ENCODE measurements around the gene TMEM200B. TPM values are rescaled to one million over a fixed set of nuclear protein-coding genes. Genes with fewer than 3 reads are reported as not detected.

Gene TMEM200B
- total and polyA plus RNA-seq, 2 of the 4 experiments (the other 2 are of a cell fraction): 4.8 to 6.2 TPM

DNA sequence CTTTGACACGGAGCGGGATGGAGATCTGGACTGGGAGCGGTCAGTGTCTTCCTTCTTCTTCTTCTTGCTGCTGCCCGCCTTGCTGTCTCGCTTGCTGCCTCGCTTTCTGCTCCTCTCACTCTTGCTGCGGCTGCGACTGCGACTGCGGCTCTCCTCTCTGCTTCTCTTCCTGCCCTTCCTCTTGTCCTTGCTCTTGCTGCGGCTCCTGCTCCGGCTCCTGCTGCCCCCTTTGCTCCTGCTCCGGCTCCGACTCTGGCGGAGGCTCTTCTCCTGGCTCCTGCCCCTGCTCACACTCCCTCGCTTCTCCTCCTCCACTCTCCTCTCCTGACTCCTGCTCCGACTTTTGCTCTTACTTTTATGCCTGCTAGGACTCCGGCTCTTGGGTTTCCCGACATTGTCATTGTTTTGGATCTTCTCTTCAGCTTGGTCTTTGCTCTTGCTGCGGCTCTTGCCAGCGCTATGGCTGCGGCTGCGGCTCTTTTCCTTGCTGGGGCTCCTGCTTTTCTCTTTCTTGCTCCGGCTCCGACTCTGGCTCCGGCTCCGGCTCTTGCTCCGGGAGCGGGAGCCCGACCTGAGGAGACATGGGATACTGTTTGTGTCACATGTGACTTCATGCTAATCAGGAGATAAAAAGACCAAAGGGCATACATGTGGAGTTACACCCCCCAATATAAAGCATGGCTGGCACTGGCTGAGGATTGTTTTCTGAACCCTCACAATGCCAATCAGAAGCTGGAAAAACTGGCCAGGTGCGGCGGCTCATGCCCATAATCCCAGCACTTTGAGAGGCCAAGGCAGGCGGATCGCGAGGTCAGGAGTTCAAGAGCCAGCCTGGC, 25.2 kb upstream of the TMEM200B start:
- H3K27me3 ChIP-seq (ENCODE audit: control insufficient read depth, insufficient read depth, low read length): no peaks in the 10 kb centered on the region
- TF ChIP-seq MAZ (IDR thresholded peaks at IDR 0.05; ENCODE audit: borderline replicate concordance, low read depth, low read length) (no peak), BHLHE40 (IDR thresholded peaks at IDR 0.05; ENCODE audit: low read depth, low read length) (no peak), CEBPB (IDR thresholded peaks at IDR 0.05; ENCODE audit: low read depth, low read length) (no peak), FOS (IDR thresholded peaks at IDR 0.05; ENCODE audit: low read depth, low read length) (no peak)
- TF ChIP-seq, protein P1, sequence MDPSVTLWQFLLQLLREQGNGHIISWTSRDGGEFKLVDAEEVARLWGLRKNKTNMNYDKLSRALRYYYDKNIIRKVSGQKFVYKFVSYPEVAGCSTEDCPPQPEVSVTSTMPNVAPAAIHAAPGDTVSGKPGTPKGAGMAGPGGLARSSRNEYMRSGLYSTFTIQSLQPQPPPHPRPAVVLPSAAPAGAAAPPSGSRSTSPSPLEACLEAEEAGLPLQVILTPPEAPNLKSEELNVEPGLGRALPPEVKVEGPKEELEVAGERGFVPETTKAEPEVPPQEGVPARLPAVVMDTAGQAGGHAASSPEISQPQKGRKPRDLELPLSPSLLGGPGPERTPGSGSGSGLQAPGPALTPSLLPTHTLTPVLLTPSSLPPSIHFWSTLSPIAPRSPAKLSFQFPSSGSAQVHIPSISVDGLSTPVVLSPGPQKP (IDR thresholded peaks at IDR 0.05; ENCODE audit: borderline replicate concordance, low read depth, low read length): no peak
- TF ChIP-seq, protein P2, sequence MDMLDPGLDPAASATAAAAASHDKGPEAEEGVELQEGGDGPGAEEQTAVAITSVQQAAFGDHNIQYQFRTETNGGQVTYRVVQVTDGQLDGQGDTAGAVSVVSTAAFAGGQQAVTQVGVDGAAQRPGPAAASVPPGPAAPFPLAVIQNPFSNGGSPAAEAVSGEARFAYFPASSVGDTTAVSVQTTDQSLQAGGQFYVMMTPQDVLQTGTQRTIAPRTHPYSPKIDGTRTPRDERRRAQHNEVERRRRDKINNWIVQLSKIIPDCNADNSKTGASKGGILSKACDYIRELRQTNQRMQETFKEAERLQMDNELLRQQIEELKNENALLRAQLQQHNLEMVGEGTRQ (IDR thresholded peaks at IDR 0.05; ENCODE audit: low read depth, low read length): no peak
- no peak overlapping the region for H3K56ac ChIP-seq (ENCODE audit: extremely low read depth, insufficient read depth, low read length)
- H3K9me1 ChIP-seq (ENCODE audit: insufficient read depth, low read length): peaks cover 8% of the 10 kb centered on the region
- dilution Hi-C loops (cut with HindIII; ENCODE audit: low sequenced_read_pairs, unreplicated experiment) (no loop called here), intact Hi-C loops (cut with micrococcal nuclease) (no loop called here), in situ Hi-C loops (cut with MboI; ENCODE audit: low sequenced_read_pairs) (no loop called here)
- no peak overlapping the region for H2AFZ ChIP-seq (replicated peaks; ENCODE audit: low read length, poor library complexity)
- no peak overlapping the region for H2AK5ac ChIP-seq (ENCODE audit: low read depth, low read length)
- H3K36me3 ChIP-seq (ENCODE audit: control insufficient read depth, insufficient read depth, low read length): peaks cover 60% of the 10 kb centered on the region
- no peak overlapping the region for H4K8ac ChIP-seq (ENCODE audit: low read depth in 2 of 2, low read length in 2 of 2)
- H3K23ac ChIP-seq (ENCODE audit: low read depth, low read length): no peak overlapping the region
- H3K9me3 ChIP-seq (ENCODE audit: control insufficient read depth, insufficient read depth, low read length): no peaks in the 10 kb centered on the region
- peaks cover 10% of the 10 kb centered on the region for H3K4me1 ChIP-seq (ENCODE audit: control insufficient read depth, insufficient read depth, low read length)
- peaks cover 22 to 45% of the 10 kb centered on the region in 2 experiments for H3K79me1 ChIP-seq (ENCODE audit: low read depth in 1 of 2, low read length in 2 of 2)
- BruUV-seq (replicated peaks): no TSS peak
- WGBS, 2 experiments (ENCODE audit: extremely low coverage in 2 of 2, insufficient read length in 1 of 2): 99% methylated on average over 19 of the region's 35 CpGs; no CpG with 5 or more reads in 1 of the 2 experiments
- no peak overlapping the region for H4K91ac ChIP-seq (ENCODE audit: insufficient read depth, low read depth, low read length)
- CTCF ChIA-PET: no interaction called here
- H2BK120ac ChIP-seq (ENCODE audit: low read depth, low read length): no peak overlapping the region
- peaks cover 18% of the 10 kb centered on the region for H4K20me1 ChIP-seq (ENCODE audit: insufficient read depth, low read length)
- H3K4me3 ChIP-seq (ENCODE audit: insufficient read depth, low read depth, low read length): no peak overlapping the region
- H2AK9ac ChIP-seq (replicated peaks; ENCODE audit: low read depth, low read length, poor library complexity): no peak overlapping the region
- no peak overlapping the region for H3K18ac ChIP-seq (ENCODE audit: low read depth, low read length)
- DNase-seq (no peak), ATAC-seq (ENCODE audit: low read depth) (no peak)
- H4K5ac ChIP-seq (ENCODE audit: low read depth, low read length): no peak overlapping the region
- no peak overlapping the region for H3K27ac ChIP-seq (ENCODE audit: insufficient read depth, low read length)
- no peak overlapping the region for H2BK5ac ChIP-seq (ENCODE audit: low read depth, low read length, poor library complexity, severe bottlenecking)
- H3K14ac ChIP-seq (replicated peaks; ENCODE audit: low read depth, low read length): no peak overlapping the region
- H3K4me2 ChIP-seq (ENCODE audit: low read depth, low read length): no peak overlapping the region
- H2BK15ac ChIP-seq (ENCODE audit: low read depth, low read length): no peak overlapping the region
- H2BK20ac ChIP-seq (ENCODE audit: low read depth, low read length): no peak overlapping the region
- POLR2A ChIA-PET (ENCODE audit: unreplicated experiment): no interaction called here
- no peak overlapping the region for H3K4ac ChIP-seq (ENCODE audit: low read depth, low read length)
- H3K9ac ChIP-seq (ENCODE audit: low read depth, low read length): no peak overlapping the region

Data from IMR-90 (cell line).